Measurements from ENCODE around the gene PODXL2. TPM values are rescaled to one million over a fixed set of nuclear protein-coding genes. Genes with fewer than 3 reads are reported as not detected.
"Not testable (repeated sequence)": the region's sequence is repeated elsewhere in the genome, so short reads cannot be mapped to it uniquely, and the experiment has no call there.

Gene PODXL2
- total RNA-seq, 1 donor from 2014 or later: 1.6 TPM

DNA sequence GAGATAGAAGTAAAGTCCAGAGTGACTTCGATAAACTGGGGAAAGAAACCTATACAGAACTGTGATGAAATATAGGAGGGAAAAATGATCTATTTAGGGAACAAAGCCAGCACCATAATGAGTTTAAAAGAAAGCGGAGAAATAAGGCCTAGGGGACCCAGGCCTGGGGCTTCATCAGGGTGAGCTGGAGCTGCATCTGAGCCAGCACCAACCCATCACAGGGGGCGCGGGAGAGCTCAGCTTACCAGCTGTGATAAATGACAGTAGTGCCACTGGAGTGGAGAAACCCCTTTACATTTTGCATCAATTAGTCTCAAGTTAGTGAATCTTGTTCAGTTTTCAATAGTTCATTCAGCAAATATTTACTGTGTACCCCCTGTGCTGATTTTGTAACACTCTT lies 21.3 kb downstream of the PODXL2 start:
- Histone ChIP-seq H3K9me3 (no peaks in the 10 kb centered on the region), H3K4me1 (peaks cover 0 to 11% of the 10 kb centered on the region in 2 donors), H3K36me3 (no peaks in the 10 kb centered on the region), H3K27me3 (no peaks in the 10 kb centered on the region), H3K27ac (no peak overlapping the region), H3K4me3 (no peak overlapping the region)
- intact Hi-C loops (cut with DNase I): loop anchor here (2.0 kb wide), 1 partner anchor 403 kb away; the partner anchor contains the start of gene SEC61A1
- TF ChIP-seq, protein P1, sequence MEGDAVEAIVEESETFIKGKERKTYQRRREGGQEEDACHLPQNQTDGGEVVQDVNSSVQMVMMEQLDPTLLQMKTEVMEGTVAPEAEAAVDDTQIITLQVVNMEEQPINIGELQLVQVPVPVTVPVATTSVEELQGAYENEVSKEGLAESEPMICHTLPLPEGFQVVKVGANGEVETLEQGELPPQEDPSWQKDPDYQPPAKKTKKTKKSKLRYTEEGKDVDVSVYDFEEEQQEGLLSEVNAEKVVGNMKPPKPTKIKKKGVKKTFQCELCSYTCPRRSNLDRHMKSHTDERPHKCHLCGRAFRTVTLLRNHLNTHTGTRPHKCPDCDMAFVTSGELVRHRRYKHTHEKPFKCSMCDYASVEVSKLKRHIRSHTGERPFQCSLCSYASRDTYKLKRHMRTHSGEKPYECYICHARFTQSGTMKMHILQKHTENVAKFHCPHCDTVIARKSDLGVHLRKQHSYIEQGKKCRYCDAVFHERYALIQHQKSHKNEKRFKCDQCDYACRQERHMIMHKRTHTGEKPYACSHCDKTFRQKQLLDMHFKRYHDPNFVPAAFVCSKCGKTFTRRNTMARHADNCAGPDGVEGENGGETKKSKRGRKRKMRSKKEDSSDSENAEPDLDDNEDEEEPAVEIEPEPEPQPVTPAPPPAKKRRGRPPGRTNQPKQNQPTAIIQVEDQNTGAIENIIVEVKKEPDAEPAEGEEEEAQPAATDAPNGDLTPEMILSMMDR (IDR thresholded peaks at IDR 0.05): no peak
- DNase-seq (ENCODE audit: low spot score in 2 of 2): no peak

- DNase-seq (ENCODE audit: low spot score in 2 of 2): no peak
- no peaks in the 10 kb centered on the region for H3K36me3 ChIP-seq
- peaks cover 0 to 17% of the 10 kb centered on the region in 2 donors for H3K4me1 ChIP-seq
- intact Hi-C loops (cut with DNase I): loop anchor here (1.0 to 2.0 kb wide), 4 partner anchors 171 to 401 kb away; partner anchors contain the start of genes MGLL and SEC61A1
- H3K9me3 ChIP-seq: no peaks in the 10 kb centered on the region
- H3K27ac ChIP-seq: no peak overlapping the region
- TF ChIP-seq, protein P1 (IDR thresholded peaks at IDR 0.05): no peak
- H3K4me3 ChIP-seq: no peak overlapping the region
- no peaks in the 10 kb centered on the region for H3K27me3 ChIP-seq
Observed at GRCh38 chr3:127651516-127652172, 22.7 kb downstream of the PODXL2 start.

DNA sequence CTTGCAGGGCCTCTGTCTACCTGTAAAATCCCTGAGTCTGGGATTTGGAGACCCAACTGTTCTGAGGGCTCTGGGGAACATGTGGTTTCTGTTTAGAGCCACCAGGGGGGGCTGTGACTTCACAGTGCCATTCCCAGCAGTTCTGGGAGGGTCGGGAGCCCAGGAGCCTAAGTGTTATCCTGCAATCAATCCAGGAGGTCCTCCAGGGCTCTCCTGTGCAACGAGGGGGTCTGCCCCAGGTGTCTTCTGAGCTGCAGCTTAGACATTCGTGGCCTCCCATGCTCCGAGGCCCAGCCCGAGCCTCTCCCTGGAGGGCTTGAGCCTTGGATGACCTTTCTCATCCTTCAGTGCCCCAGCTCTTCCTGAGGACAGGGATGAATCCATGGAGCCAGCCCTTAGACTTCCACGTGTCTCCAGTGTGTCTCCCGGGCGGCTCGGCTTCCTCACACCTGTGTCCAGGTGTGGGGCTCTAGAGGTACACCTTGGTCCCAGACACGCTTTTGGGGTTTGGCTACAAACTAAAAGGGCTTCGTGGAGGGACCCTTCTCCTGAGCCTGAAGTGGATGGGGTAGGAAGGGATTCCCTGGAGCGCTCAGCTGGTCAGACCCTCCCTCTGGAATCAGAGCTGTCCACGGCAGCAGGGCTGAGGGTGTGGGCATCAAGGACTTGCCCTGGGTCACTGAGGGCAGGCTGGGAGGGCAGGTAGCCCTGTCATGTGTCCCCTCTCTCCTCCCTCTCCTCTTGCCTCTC lies 23.4 kb downstream of the PODXL2 start:
- Histone ChIP-seq H3K27ac (no peak overlapping the region), H3K36me3 (no peaks in the 10 kb centered on the region), H3K4me1 (peaks cover 0 to 17% of the 10 kb centered on the region in 2 donors), H3K4me3 (no peak overlapping the region), H3K9me3 (no peaks in the 10 kb centered on the region), H3K27me3 (no peaks in the 10 kb centered on the region)
- peak in 1 of 2 donors; percentile 70 for DNase-seq (ENCODE audit: low spot score in 2 of 2)
- intact Hi-C loops (cut with DNase I): loop anchor here (1.0 to 2.0 kb wide), 3 partner anchors 170 to 319 kb away; partner anchors contain the start of gene MGLL
- TF ChIP-seq, protein P1 (IDR thresholded peaks at IDR 0.05): peak; percentile 89 to 94 (median 91)

- Histone ChIP-seq H3K36me3 (no peaks in the 10 kb centered on the region), H3K27ac (peak overlapping the region; percentile 64 to 72), H3K4me3 (no peak overlapping the region), H3K4me1 (peaks cover 0 to 17% of the 10 kb centered on the region in 2 donors), H3K9me3 (no peaks in the 10 kb centered on the region), H3K27me3 (no peaks in the 10 kb centered on the region)
- TF ChIP-seq, protein P1 (IDR thresholded peaks at IDR 0.05): no peak
- DNase-seq (ENCODE audit: low spot score in 2 of 2): no peak
- intact Hi-C loops (cut with DNase I): loop anchor here (2.0 kb wide), 1 partner anchor 36 kb away; no protein-coding TSS in a partner anchor
Observed at GRCh38 chr3:127654374-127654773, 25.4 kb downstream of the PODXL2 start.

- not testable (repeated sequence) for H3K36me3 ChIP-seq; H3K27me3 ChIP-seq; H3K9me3 ChIP-seq; H3K4me3 ChIP-seq; DNase-seq (ENCODE audit: low spot score in 2 of 2)
- H3K27ac ChIP-seq: peak overlapping the region; percentile 64 to 72
- intact Hi-C loops (cut with DNase I): loop anchor here (2.0 kb wide), 1 partner anchor 36 kb away; no protein-coding TSS in a partner anchor
- peaks cover 0 to 17% of the 10 kb centered on the region in 2 donors for H3K4me1 ChIP-seq
Observed at GRCh38 chr3:127654993-127655392, 26.0 kb downstream of the PODXL2 start.

GRCh38 chr3:127655641-127656040 lies 26.7 kb downstream of the PODXL2 start:
- H3K4me3 ChIP-seq: no peak overlapping the region
- no peaks in the 10 kb centered on the region for H3K27me3 ChIP-seq
- peak overlapping the region; percentile 64 to 72 for H3K27ac ChIP-seq
- intact Hi-C loops (cut with DNase I): loop anchor here (2.0 kb wide), 1 partner anchor 35 kb away; no protein-coding TSS in a partner anchor
- no peaks in the 10 kb centered on the region for H3K36me3 ChIP-seq
- TF ChIP-seq, protein P1 (IDR thresholded peaks at IDR 0.05): no peak
- H3K4me1 ChIP-seq: peaks cover 0 to 17% of the 10 kb centered on the region in 2 donors
- no peaks in the 10 kb centered on the region for H3K9me3 ChIP-seq
- no peak for DNase-seq (ENCODE audit: low spot score in 2 of 2)
